Bone marrow (tissue), 2 donors: ENCODE results near the gene PGP.
"Not testable (repeated sequence)": the region's sequence is repeated elsewhere in the genome, so short reads cannot be mapped to it uniquely, and the experiment has no call there.

Experiments
- DNase-seq, 2 donors: peaks; one replicate each; lab custom pipeline; 2025; lab: John Stamatoyannopoulos, UW

The PGP gene

DNA sequence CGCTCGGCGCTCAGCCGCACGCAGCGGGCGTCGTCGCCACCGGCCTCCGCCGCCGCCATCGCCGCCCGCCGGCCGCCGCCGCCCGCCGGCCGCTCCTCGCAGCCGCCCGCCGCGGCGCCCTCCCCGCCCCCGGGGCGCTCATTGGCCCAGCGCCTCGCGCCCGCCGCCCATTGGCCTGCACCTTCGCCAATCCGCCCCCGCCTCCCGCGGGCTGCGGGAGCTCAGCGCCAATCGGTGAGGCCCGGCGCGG lies at the start of gene PGP:
Gene PGP (minus strand): TSS at position 122 of the 250 bp plus-strand sequence. CDS start 63 bp downstream, at position 59.
- no peak for DNase-seq

- DNase-seq = not testable (repeated sequence)
These were observed 48.4 kb upstream of the PGP start for GRCh38 chr16:2263026-2263425.

GRCh38 chr16:2260250-2260649 lies 45.6 kb upstream of the PGP start:
- no peak for DNase-seq

GRCh38 chr16:2258530-2258929 lies 43.9 kb upstream of the PGP start:
- DNase-seq = not testable (repeated sequence)

- no peak for DNase-seq
These were observed 43.1 kb upstream of the PGP start for GRCh38 chr16:2257726-2258125.

DNA sequence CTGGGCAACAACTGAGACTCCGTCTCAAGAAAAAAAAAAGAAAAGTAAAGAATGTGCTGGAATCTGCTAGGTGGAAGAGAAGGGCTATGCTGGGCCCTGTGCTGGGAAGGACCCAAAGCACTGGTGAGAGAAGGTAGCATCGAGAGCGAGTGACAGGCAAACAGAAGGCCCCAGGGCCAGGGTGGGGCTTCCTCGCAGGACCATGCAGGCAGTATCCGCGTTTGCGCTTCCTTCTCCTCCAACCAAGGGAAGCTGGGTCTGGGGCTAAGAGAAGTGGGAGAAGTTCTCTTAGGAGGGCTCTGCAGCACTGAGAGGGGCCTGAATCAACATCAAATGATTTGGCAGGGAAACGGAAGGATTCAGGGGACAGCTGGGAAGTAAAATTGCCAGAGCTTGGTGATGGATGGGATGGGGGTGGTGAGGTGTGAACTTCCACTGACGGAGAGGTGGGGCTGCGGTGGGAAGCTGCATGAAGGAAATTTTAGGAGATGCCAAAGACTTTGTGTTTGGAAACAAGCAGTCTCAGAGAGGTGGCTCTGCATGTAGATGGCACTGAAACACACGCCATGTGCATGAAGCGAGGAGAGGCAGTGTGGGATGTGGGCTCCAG lies 42.0 kb upstream of the PGP start:
- DNase-seq = no peak

- no peak for DNase-seq
These were observed 38.7 kb upstream of the PGP start for GRCh38 chr16:2253293-2253692.

GRCh38 chr16:2252806-2253148 lies 38.1 kb upstream of the PGP start:
- no peak for DNase-seq

- DNase-seq = peak; percentile 41 to 78
These were observed 36.9 kb upstream of the PGP start, which contains the start of gene ECI1 for GRCh38 chr16:2251296-2252111. TSS of gene ECI1 (minus strand) at chr16:2251587. CDS start at chr16:2251566, 21 bp downstream.

- no peak for DNase-seq
These were observed 36.1 kb upstream of the PGP start for GRCh38 chr16:2250652-2251295.

GRCh38 chr16:2246301-2246885 lies 31.8 kb upstream of the PGP start:
- DNase-seq = no peak

GRCh38 chr16:2244926-2245795 lies 30.5 kb upstream of the PGP start:
- DNase-seq = no peak

DNA sequence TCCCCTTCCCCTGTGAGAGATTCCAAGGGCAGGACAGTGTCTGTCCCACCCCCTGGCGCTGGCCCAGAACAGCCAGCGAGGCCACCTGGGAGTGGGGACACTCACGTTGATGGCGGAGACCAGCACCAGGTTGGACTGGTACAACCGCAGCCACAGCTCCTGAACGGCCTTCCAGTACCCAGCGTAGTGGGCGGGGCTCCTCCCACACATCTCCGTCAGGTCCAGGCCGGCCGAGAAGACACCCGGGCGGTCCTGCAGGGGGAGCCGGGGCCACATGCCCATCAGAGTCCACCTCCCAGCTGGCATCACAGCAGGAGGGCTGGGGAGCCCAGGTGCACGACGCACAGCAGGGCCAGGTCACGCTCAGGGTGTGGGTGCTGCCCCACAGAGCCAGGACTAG lies 29.7 kb upstream of the PGP start:
- no peak for DNase-seq

DNA sequence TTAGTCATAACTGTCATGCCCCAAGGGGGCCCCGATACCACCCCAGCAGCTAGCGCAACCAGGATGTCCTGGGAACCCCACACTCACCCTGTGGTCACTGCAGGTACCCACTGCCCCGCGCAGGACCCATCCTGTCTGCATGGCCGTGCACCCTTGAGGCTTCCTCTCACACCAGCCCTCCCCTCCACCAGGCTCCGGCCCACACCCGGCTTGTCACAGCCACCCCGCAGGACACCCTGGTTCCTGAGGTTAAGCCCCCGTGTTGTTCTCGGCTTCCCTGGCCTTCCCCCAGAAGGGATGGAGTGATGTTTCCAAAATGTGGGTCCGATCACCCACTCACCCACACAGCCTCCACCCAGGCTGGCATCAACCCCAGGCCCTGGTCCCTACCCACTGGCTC lies 29.1 kb upstream of the PGP start:
- no peak for DNase-seq

DNA sequence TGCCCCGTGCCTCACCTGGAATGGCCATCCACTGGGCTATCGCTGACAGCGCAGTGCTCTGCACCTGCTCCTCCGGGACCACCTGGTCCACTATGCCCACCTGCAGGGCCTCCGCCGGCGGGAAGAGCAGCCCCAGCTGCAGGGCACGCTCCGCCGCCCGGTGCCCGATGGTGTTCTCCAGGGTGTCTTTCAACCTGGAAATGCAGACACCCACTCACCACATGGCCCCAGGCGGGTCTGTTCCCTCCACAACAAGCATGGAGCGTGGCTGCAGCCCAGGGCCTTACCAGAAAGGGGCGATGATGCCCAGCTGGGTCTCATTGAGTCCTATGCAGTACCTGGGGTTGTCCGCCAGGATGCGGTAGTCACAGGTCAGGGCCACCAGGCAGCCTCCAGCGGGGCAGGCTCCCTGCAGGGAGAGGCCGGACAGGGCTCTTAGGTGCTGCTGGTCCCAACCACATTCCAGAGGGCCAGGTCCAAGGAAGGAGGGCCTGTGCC lies 28.4 kb upstream of the PGP start:
- no peak for DNase-seq

- no peak for DNase-seq
These were observed 28.0 kb upstream of the PGP start for GRCh38 chr16:2242598-2242997.

GRCh38 chr16:2240331-2240730 lies 25.7 kb upstream of the PGP start:
- DNase-seq = not testable (repeated sequence)

DNA sequence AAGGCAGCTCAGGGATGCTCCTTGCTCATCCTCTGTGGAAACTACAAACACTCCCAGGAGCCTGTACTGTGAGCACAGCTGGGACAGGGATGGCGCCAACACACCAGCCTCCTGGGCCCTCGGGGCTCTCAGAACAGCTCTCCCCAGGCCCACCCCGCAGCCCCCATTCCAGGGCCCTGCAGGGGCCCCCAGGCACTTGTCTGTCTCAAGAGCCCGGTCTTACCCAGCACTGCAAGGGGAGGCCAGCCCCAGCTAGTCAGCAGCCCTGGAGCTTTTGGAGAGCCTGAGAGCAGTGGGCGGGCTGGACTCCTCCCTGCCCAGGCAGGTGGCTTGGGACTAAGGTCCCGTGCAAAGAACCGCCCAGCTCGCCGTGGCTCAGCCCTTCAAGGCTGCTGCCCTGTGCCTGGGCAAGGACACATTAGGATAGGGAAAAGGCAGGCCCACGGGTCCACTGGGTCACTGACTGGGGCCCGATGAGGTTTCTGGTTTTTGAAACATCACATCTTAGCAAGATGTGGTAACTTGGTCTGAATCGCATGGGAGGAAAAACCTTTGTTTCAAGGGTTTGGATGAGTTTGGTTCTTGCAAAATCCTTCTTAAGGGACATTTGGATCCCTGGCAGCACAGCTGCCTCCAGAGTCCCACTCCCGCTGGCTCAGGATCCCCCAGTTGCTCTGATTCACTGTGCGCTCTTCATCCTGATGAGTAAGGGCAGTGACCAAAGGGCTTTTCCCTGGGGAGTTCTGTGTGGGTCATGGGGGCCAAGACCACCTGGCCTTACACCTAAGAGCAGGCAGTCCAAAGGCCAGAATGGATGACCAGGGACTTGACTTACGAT lies 24.4 kb upstream of the PGP start:
- DNase-seq = no peak

- no peak for DNase-seq
These were observed 23.7 kb upstream of the PGP start for GRCh38 chr16:2238150-2238837.

DNA sequence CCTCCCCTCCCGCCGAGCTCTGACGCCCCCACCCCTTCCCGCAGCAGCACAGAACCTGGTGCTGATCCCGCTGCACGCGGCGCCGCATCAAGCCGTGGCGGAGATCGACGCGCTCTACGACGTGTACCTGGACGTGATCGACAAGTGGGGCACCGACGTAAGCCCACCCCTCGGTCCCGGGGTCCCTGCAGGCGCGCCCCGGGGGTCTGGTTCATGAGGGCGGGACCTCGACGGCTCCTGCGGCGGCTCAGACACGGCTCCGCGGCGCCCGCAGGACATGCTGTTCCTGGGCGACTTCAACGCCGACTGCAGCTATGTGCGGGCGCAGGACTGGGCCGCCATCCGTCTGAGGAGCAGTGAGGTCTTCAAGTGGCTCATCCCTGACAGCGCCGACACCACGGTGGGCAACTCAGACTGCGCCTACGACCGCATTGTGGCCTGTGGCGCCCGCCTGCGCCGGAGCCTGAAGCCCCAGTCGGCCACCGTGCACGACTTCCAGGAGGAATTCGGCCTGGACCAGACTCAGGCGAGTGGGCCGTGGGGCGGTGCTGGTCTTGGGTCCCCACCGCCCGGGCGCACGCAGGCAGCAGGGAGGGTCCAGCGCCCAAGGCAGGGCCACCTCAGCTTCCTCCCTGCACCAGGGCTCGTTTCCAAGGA lies 23.0 kb upstream of the PGP start:
- no peak for DNase-seq
